GM19324 (cell line): ENCODE data around the gene STK17A.
A peak's percentile ranks its signal among the peaks of the same experiment; 100 is the strongest.
"Not testable (repeated sequence)": the region's sequence is repeated elsewhere in the genome, so short reads cannot be mapped to it uniquely, and the experiment has no call there.

Experiments used
- ATAC-seq: cut with Tn5 transposase; IDR thresholded peaks from one replicate; pipeline ENCODE4 v1.9.1; 2021; ENCODE audit warnings: mild to moderate bottlenecking, moderate library complexity; ENCODE audit not compliant: unreplicated experiment, low FRiP score

Gene STK17A

DNA sequence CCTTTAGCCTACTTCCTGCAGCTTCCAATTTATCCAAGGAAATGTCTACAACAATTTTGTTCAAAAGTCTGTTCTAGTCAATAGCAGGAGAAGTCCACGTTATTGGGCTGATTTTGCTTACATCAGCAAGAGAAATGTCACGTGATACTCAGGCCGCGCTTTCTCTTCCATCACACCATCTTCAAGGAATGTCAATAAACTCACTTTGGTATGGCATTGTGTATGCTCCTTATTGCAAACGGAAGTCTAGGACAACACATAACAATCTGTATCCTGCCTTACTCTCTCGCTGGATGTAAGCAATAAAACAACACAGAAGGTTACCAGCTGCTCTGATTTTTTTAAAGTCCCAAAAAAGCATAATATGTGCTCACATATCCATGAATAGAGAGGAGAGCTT, 17.1 kb upstream of the STK17A start:
- ATAC-seq: no peak

DNA sequence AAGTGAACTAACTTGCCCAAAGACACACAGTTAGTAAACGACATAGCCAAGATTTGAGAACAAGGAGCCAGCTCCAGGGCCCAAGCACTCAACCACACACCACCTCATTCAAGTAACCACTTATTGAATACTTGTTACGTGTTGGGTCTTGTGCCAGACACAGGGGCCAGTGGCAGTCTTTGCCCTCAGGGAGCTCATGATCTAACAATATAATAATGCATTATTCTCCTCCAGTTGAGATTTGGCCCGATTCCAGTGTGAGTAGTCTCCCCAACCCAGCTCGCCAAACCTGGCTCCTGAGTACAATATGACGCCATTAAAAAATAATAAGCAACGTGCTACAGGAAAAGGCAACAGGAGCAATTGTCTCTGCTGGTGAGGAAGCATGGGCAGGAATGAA, 14.4 kb upstream of the STK17A start:
- no peak for ATAC-seq

DNA sequence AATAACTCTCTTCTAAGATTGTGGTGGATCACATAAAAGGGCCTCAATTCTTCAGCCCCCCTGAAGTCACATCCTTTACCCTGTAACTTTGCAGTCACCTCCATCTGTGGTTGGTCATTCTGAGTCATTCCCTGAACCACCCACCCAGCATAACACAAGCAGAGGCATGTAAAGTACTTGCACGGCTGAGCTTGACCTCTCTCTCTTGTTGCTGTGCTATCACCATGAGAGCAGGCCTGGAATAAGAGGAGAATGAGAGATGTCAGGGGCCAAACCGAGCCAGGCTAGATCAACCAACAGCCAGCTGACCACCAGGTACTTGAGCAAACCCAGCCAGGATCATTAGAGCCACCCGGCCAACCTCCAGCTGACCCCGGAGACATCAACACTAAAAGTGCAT, 13.5 kb upstream of the STK17A start:
- no peak for ATAC-seq

DNA sequence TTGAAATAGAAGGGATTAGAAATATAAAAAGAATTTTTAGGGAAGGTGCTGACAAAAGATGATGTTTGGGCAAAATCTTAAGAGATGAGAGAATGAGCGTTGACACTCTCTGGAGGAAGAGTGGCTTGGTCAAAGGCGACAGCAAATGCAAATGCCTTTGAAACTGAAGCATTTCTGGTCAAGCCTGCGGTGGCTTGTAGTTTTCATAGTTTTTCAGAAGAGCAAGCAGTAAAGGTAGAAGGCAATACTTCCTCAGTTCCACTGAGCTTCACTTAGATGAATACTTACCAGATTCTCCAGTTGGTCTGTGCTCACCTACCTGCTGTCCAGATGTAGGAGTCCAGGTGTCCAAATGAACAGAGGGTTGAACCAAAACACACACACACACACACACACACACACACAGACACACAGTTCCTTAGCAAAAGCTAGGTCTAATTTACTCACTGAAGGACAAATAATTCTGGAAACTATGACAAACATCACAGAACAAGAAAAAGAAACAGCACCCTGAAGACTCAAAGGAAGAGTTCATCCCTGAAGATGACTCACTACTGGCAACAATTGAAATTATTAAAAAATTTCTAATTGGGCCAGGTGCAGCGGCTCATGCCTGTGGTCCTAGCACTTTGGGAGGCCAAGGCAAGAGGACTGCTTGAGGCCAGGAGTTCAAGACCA, 12.1 kb upstream of the STK17A start:
- peak; percentile 82 for ATAC-seq

DNA sequence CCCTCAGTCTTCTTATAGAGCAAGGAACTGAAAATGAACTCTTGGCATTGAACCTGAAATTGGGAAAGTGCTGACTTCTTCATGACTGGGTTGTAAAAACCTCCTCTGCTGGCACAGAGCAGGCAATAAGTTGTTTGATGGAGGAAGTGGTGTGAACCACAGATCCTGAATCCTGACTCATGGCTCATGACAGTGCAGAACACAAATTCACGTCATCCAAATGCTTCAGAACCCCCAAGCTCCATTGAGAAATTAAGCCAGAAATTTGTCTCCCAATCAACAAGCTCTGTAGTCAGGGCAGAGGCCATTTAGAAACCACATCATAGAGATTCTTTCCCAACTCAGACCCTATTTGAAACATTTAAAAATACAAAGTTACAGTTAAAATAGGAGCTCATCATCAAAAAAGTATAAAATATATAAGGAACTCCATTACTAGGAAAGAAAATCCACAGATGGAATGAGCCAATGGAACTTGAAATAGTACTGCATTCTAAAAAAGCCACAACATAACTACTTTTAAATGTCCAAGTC, 10.3 kb upstream of the STK17A start:
- no peak for ATAC-seq

DNA sequence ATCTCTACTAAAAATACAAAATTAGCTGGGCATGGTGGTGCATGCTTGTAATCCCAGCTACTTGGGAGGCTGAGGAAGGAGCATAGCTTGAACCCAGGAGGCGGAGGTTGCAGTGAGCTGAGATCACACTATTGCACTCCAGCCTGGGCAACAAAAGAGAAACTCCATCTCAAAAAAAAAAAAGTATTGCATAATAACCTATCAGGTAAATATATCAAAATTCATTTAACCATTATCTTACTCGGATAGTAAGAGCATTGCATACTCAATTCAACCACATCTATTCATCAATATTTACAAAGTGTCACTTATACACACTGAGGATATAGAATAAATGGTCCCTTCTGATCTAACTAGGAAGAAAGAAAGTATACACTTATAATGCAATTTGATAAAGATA, 9.1 kb upstream of the STK17A start:
- not testable (repeated sequence) for ATAC-seq

DNA sequence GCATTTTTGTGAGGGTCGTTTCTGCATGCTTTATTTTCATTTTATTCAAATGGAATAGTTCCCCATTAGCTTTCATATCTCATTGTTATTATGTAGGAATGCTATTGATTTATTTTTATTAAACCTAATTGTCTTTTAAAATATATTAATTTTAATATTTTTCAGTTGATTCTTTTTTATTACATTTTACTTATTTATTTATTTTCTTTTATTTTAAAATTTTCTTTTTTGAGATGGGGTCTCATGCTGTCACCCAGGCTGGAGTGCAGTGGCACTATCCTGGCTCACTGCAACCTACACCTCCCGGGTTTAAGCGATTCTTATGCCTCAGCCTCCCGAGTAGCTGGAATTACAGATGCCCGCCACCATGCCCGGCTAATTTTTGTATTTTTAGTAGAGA, 7.4 kb upstream of the STK17A start:
- ATAC-seq: no peak

DNA sequence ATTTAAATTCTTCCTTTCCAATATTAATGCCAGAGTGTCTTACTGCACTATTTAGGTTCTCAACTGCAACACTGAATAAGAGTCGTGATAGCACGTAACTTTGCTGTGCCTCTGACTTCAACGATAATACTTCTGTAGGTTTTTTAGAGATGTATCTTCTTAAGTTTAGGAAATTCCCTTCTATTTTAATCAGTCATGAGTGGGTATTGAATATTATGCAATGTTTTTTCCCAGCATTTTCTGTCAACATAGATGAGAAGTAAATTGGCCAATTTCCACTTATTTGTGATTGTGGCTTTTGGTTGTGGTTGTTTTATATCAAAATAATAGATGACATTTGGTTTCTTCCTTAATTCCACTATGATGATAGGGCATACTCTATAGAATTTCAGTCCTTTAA, 6.7 kb upstream of the STK17A start:
- no peak for ATAC-seq

DNA sequence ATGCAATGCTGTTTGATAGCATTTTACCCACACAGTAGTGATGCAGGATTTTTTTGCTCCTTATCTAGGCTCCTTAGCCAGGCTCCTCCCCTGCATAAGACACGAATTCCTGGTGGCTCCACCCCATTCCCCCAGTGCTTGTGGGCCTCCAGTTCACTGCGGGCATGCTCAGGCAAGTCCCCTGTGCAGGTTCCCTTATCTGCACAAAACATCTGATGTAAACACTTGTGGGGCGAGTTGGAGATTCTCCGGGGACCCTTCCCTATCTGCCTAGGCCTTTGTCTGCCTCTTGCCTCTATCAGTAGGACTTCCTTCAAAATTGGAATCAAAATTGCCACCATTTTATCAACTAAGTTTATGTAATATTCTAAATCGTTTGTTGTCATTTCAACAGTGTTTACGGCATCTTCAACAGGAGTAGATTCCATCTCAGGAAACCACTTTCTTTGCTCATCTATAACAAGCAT, 5.4 kb upstream of the STK17A start:
- ATAC-seq: no peak

DNA sequence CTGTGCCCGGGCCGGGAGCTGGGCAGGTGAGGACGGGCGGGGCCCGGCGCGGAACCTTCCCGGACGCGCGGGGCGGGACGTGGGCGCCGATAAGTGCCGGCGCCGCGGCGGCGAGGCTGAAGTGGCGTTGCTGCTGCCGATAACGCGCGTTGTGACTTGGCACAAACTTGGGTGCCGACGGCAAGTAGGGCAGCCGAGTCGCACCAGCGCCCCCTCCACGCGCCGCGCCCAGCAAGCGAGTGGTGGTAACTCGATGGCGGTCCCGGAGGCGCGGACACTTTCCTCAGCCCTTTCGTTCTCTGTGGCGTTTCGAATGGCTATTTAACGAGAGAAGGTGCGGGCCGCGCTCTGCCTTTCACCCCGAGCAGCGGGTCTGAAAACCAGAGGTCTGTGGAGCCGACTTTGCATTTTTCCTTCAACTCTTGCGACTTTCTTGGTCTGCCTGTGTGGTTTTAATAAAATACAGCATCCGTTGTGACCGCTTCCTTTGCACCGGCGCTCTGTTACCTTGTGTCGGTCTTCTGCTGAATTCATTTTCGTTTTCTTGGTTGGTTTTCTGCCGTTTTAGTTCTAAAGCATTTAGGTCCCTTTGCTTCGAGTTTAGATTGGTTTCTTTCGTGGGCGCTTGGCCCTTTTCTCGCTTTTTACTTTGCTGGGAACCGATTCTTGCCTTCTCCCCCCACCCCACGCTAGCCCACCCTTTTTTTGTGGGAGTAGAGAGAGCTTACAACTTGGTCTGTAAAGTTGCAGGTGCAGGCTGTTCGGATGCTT, 701 bp downstream of the STK17A start:
- ATAC-seq: peak; percentile 33

DNA sequence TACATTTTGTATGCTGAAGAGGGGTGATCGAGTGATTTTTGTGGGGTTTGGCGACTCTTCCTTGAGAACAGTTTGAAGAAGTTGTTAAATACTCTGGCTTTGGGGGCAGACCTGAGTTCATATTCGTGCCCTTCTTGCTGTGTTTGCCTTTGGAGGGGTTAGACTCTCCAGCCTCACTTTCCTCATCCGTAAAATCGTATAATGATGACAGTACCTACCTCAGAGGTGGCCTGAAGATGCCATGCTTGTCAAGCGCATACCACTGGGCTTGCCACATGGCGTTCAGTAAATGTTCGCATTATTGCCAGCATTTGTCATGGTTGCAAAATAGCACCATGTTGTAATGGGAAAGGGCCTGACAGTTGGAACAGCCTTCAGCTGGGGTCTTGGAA, 1.3 kb downstream of the STK17A start:
- no peak for ATAC-seq

DNA sequence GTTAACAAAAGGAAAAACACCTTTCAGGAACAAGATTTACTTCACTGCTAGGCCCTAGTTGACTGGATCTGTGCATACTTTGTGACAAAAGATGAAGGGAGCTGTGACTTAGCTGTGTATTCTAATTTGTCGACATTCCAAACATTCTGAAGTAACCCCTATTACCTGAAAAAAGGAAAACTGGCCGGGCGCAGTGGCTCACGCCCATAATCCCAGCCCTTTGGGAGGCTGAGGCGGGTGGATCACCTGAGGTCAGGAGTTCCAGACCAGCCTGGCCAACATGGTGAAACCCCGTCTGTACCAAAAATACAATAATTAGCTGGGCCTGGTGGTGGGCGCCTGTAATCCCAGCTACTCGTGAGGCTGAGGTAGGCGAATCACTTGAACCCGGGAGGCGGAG, 1.8 kb downstream of the STK17A start:
- not testable (repeated sequence) for ATAC-seq

DNA sequence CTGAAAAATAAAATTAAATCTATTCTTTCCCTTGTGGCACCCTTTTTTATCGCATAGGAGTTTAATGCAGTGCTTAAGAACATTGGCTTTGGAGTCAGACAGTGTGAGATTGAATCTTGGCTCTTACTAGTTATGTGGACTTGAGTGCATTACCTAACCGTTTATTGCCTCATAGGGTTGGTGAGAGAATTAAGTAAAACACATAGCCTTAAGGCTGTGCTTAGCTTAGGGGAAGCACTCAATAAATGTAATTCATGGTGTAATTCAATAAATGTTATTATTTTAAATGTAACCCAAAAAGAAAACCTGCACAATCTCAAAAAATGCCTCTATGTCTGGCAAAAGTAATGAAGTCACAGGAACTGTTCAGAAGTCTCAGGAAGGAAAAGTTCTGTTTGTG, 2.7 kb downstream of the STK17A start:
- ATAC-seq: no peak

DNA sequence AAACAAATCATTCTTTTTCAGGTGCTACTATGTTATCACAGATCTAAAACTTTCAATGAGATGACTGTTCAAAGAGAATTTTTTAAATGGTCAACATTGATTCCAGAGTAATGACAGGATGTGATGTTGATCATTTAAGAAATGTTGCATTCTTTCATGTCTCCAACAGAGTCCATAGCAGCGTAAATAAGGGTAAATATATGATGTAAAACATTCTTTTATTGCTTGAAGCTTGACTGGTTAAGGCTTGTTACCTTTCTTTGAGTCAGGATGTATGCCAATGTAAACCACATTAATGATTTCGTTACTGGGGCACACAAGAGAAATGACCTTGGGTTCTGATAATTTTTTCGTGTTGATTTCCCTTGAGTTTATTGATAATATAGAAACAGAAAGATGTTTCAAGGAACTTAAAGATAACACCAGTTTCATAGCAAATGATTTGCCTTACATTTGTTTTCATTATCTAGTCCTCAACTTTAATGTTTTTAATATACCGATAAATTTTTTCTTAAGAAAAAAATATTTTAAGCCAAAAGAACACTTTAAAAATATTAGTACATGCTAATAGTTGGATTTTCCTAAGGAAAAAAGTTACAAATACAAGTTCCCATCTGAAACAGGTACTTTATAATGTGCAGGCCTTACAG, 3.5 kb downstream of the STK17A start:
- no peak for ATAC-seq

DNA sequence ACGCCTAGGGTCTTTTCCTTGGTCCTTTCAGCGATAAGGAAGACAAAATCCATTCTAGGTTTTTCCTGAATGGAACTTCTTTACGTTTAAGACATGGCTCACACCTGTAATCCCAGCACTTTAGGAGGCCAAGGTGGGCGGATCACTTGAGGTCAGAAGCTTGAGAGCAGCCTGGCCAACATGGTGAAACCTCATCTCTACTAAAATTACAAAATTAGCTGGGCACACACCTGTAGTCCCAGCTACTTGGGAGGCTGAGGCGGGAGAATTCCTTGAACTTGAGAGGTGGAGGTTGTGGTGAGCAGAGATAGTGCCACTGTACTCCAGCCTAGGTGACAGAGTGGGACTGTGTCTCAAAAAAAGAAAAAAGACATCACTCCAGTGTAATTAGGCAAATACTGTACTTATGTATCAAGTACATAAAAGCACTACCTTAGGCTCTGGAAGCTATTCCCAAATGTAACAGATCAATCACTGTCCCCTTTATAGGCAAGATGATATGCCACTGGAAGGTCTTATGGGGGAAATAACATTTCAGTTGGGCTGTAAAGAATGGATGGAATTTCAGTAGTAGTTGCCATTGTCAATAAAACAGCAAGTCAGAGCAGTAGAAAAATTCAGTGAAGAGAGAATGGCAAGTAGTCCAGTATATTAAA, 5.7 kb downstream of the STK17A start:
- ATAC-seq: no peak

DNA sequence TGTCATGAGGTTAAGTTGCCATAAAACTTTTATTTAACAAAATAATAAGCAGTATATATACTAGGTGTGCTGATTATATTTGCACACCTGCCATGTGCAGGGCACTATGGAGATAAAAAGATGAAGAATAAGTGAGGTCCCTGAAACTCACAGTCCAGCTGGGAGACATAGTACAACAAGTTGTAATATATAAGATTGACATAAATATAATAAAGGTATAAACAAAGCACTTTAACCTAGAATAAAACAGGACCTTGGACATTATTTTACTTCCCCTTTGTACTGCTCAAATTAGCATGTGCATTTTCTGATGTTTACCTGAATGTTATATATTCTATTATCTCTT, 6.2 kb downstream of the STK17A start:
- no peak for ATAC-seq

DNA sequence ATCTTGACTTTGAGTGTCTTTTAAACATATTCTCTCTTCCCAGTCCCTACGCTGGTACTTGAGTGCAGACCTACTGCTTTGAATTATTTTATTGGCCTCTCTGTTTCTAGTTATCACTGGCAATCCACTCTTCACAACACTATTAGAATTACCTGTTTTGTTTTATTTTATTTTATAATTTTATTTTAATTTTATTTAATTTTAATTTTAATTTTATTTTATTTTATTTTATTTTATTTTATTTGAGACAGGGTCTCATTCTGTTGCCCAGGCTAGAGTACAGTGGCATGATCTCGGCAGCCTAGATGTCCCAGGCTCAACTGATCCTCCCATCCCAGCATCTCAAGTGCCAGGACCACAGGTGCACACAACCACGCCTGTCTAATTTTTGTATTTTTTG, 6.8 kb downstream of the STK17A start:
- ATAC-seq: no peak

DNA sequence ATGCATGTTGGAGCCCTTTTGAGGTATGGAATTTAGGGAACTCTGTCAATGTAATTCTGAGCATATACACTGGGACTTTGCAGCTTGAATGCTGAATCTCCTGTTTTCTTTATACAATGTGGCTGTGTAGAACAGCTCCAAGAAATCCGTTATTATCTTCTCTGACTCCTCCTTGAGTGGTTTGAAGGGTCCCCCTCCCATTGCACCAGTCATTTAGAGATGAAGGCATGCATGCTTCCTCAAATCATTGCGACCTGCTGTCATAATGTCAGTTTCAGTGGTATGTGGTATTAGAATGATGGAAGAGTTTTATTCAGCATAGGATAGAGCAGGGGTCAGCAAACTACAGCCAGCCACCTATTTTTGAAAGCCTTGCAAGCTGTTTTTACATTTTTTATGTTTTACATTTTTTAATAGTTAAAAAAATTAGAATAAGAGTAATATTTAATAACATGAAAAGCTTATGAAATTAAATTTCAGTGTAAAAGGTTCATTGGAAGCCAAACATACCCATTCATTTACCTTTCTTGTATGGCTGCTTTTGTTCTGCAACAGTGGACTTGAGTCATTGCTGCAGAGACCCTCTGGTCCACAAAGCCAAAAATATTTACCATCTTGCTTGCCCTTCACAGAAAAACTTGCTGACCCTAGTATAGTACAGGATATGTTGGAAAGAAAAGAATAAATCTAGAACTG, 8.1 kb downstream of the STK17A start:
- peak; percentile 44 for ATAC-seq

DNA sequence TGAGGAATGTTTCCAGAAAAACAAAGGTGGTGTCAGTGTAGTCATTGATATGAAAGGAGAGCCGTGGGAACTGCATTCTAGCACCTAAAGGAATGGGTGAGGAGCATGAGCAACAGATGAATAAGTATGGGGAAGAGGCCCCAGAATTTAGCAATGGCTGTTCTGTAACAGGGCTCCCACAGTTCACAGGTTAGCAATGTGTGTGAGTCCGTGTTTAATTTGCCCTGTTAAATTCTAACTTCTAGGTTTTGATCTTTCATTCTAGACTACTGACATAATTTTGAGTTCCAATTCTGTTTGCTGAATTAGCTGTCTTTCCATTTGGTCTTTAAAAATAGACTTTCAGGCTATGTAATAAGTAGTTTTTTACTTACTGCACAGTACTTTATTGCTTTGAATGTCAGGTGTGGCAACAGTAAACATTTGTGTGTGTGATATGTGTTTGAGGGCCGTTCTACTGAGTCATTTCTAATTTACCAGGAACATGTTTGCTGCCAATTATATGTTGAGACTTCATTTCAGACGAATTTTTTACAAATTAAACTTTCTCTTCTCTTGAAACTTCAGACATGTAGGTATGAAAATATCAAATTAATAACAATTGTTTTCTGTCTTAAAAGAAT, 8.8 kb downstream of the STK17A start:
- ATAC-seq: no peak

DNA sequence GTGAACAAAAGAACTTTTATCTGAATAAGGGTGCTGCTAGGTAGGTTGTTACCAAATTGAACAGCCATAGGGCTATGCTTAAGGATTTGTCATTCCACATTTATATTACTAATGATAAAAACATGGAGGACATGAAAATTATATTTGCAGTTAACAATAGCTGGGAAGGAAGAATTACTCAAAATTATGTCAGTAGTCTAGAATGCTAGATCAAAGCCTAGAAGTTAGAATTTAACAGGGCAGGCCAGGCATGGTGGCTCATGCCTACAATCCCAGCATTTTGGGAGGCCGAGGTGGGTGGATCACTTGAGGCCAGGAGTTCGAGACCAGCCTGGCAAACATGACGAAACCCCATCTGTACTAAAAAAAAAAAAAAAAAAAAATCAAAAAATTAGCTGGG, 9.4 kb downstream of the STK17A start:
- ATAC-seq: no peak
